ENCODE results near the gene XRCC1.

- TF ChIP-seq, protein P1, sequence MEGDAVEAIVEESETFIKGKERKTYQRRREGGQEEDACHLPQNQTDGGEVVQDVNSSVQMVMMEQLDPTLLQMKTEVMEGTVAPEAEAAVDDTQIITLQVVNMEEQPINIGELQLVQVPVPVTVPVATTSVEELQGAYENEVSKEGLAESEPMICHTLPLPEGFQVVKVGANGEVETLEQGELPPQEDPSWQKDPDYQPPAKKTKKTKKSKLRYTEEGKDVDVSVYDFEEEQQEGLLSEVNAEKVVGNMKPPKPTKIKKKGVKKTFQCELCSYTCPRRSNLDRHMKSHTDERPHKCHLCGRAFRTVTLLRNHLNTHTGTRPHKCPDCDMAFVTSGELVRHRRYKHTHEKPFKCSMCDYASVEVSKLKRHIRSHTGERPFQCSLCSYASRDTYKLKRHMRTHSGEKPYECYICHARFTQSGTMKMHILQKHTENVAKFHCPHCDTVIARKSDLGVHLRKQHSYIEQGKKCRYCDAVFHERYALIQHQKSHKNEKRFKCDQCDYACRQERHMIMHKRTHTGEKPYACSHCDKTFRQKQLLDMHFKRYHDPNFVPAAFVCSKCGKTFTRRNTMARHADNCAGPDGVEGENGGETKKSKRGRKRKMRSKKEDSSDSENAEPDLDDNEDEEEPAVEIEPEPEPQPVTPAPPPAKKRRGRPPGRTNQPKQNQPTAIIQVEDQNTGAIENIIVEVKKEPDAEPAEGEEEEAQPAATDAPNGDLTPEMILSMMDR (IDR thresholded peaks at IDR 0.05): no peak
- no peak for TF ChIP-seq POLR2A (IDR thresholded peaks at IDR 0.05)
These were observed 32.2 kb upstream of the XRCC1 start for GRCh38 chr19:43607238-43608205.

Measured in esophagus squamous epithelium (tissue), 4 donors.